HepG2 (cell line): ENCODE data around the gene BET1. TPM values are rescaled to one million over a fixed set of nuclear protein-coding genes. Genes with fewer than 3 reads are reported as not detected.

Experiments
- ATAC-seq: fragments of 200-7000 bp; cut with Tn5 transposase; 3 replicates; pipeline ENCODE4 v1.9.1; 2020; ENCODE audit warnings: mild to moderate bottlenecking, moderate library complexity
- BruUV-seq: library from RNA; stranded (reverse); fragments of 400-500 nt; replicated peaks from 2 replicates; lab custom pipeline; 2021; lab: Mats Ljungman, UMichigan
- CTCF ChIA-PET: fragments of 300-600 bp; formaldehyde crosslinking; extraction: SDS; loops from one replicate; lab custom pipeline; 2021; ENCODE audit warnings: low total read pairs, inconsistent platforms, low intra/inter-chr PET ratio; lab: Yijun Ruan, JAX
- POLR2A ChIA-PET: fragments of 350-600 bp; sonication (Branson Sonifier 250); formaldehyde crosslinking; loops from one replicate; lab custom pipeline; 2020; ENCODE audit warnings: antibody characterized with exemption, inconsistent platforms; lab: Yijun Ruan, JAX
- DNase-seq: peaks from one replicate; pipeline ENCODE4 v3.0.0-alpha.2; 2015; ENCODE audit warnings: low spot score
- FAIRE-seq: peaks from 3 replicates; lab custom pipeline; 2011; peaks lifted over from hg19 to GRCh38; lab: Jason Lieb, UNC
- H2AFZ ChIP-seq: one replicate; pipeline ENCODE4 v1.6.1; 2011; ENCODE audit warnings: low read length, inconsistent platforms
- H3K27ac ChIP-seq: fragments of 300-600 bp; 3 replicates; pipeline ENCODE4 v1.8.0; 2011; ENCODE audit warnings: mixed run types, mild to moderate bottlenecking, mixed read lengths, low read length, inconsistent platforms; ENCODE audit not compliant: insufficient read depth; ENCODE audit errors: extremely low read length
- H3K27me3 ChIP-seq, 2 experiments: fragments of 200-600 bp in 1 of 2; 2 replicates in 1 of 2; 3 replicates in 1 of 2; pipeline versions ENCODE4 v1.6.0 to v1.8.0; 2011; ENCODE audit warnings: low read length in 2 of 2, mild to moderate bottlenecking in 2 of 2, moderate library complexity in 2 of 2, inconsistent platforms in 1 of 2; ENCODE audit not compliant: insufficient read depth in 2 of 2, control insufficient read depth in 1 of 2
- H3K36me3 ChIP-seq, 2 experiments: fragments of 200-600 bp in 1 of 2; replicated peaks in 1 of 2; 2 replicates in 1 of 2; 3 replicates in 1 of 2; pipeline versions ENCODE4 v1.5.1 to v1.8.0; 2011; ENCODE audit warnings: low read length in 2 of 2, inconsistent platforms in 1 of 2; ENCODE audit not compliant: insufficient read depth in 2 of 2, control insufficient read depth in 1 of 2
- H3K4me1 ChIP-seq: 2 replicates; pipeline ENCODE4 v1.5.1; 2012; ENCODE audit warnings: low read length, inconsistent platforms; ENCODE audit not compliant: insufficient read depth
- H3K4me2 ChIP-seq: 2 replicates; pipeline ENCODE4 v1.6.0; 2011; ENCODE audit warnings: low read depth, low read length, inconsistent platforms
- H3K4me3 ChIP-seq, 3 experiments: fragments of 200-600 bp in 1 of 3; sonication (generic), shearing (Covaris generic) in 1 of 3; replicated peaks in 1 of 3; 2 replicates each; pipeline ENCODE4 v1.5.1; 2011 to 2016; ENCODE audit warnings: low read length in 3 of 3, inconsistent platforms in 2 of 3, low read depth in 2 of 3, mild to moderate bottlenecking in 2 of 3, control low read depth in 1 of 3, mixed read lengths in 1 of 3; ENCODE audit not compliant: insufficient read depth in 1 of 3
- H3K79me2 ChIP-seq: one replicate; pipeline ENCODE4 v1.6.1; 2011; ENCODE audit warnings: low read length, inconsistent platforms; ENCODE audit not compliant: insufficient read depth
- H3K9ac ChIP-seq: 2 replicates; pipeline ENCODE4 v1.6.0; 2011; ENCODE audit warnings: mild to moderate bottlenecking, low read depth, low read length, inconsistent platforms; ENCODE audit not compliant: insufficient read depth
- H3K9me3 ChIP-seq: 2 replicates; pipeline ENCODE4 v1.5.1; 2012; ENCODE audit warnings: mild to moderate bottlenecking, low read length
- H4K20me1 ChIP-seq: 2 replicates; pipeline ENCODE4 v1.6.0; 2011; ENCODE audit warnings: inconsistent platforms, mild to moderate bottlenecking, low read length, moderate library complexity; ENCODE audit not compliant: insufficient read depth
- ARNTL ChIP-seq: sonication (generic); formaldehyde crosslinking; IDR thresholded peaks from 2 replicates; pipeline ENCODE4 v1.4.0; 2020; ENCODE audit warnings: mild to moderate bottlenecking, missing genetic modification reagents
- BRD4 ChIP-seq: sonication (generic); formaldehyde crosslinking; IDR thresholded peaks from 2 replicates; pipeline ENCODE4 v1.4.0; 2020; ENCODE audit warnings: missing genetic modification reagents
- ETS1 ChIP-seq: sonication (generic); formaldehyde crosslinking; IDR thresholded peaks from 2 replicates; pipeline ENCODE4 v1.4.0; 2020; ENCODE audit warnings: missing genetic modification reagents
- FOSL2 ChIP-seq: sonication (generic); formaldehyde crosslinking; IDR thresholded peaks from 2 replicates; pipeline ENCODE4 v1.4.0; 2020; ENCODE audit warnings: missing genetic modification reagents
- FOXA1 ChIP-seq, 2 experiments: fragments of 450-650 bp in 1 of 2; sonication (generic) in 1 of 2; formaldehyde crosslinking in 1 of 2; IDR thresholded peaks; 2 replicates each; pipeline versions ENCODE4 v1.4.0 to v1.6.1; 2016 to 2020; ENCODE audit warnings: missing genetic modification reagents in 1 of 2
- GABPA ChIP-seq, 2 experiments: IDR thresholded peaks; 2 replicates each; pipeline ENCODE4 v1.6.1; 2011 to 2016; ENCODE audit warnings: low read depth in 2 of 2, low read length in 1 of 2, missing biosample characterization in 1 of 2, missing genetic modification characterization in 1 of 2
- GPN1 ChIP-seq: sonication (generic); formaldehyde crosslinking; IDR thresholded peaks from 2 replicates; pipeline ENCODE4 v1.5.1; 2020; ENCODE audit warnings: missing genetic modification reagents, borderline replicate concordance
- IKZF1 ChIP-seq: fragments of 450-650 bp; IDR thresholded peaks from 2 replicates; pipeline ENCODE4 v1.7.1; 2016
- KAT8 ChIP-seq: IDR thresholded peaks from 2 replicates; pipeline ENCODE4 v1.6.1; 2016; ENCODE audit warnings: missing genetic modification reagents, missing compliant biosample characterization
- KLF9 ChIP-seq: IDR thresholded peaks from 2 replicates; pipeline ENCODE4 v1.6.1; 2016; ENCODE audit warnings: low read depth
- NFKBIZ ChIP-seq: IDR thresholded peaks from 2 replicates; pipeline ENCODE4 v1.6.1; 2018; ENCODE audit warnings: missing genetic modification reagents, missing compliant biosample characterization
- NR2F1 ChIP-seq, 2 experiments: fragments of 450-650 bp in 1 of 2; formaldehyde crosslinking in 1 of 2; IDR thresholded peaks; 2 replicates each; pipeline versions ENCODE4 v1.5.0 to v1.6.1; 2016 to 2020; ENCODE audit warnings: mild to moderate bottlenecking in 1 of 2, missing compliant biosample characterization in 1 of 2, missing genetic modification reagents in 1 of 2, moderate library complexity in 1 of 2
- NR3C1 ChIP-seq: sonication (generic); formaldehyde crosslinking; IDR thresholded peaks from 2 replicates; pipeline ENCODE4 v1.4.0; 2020; ENCODE audit warnings: missing genetic modification reagents
- PTBP1 ChIP-seq: fragments of 200-400 bp; formaldehyde crosslinking; IDR thresholded peaks from 2 replicates; pipeline ENCODE4 v1.6.1; 2018; ENCODE audit warnings: low read length, low read depth; ENCODE audit not compliant: poor library complexity, severe bottlenecking
- SIN3B ChIP-seq: fragments of 150-350 bp; IDR thresholded peaks from 2 replicates; pipeline ENCODE4 v1.6.1; 2014; ENCODE audit warnings: low read length
- SUZ12 ChIP-seq: fragments of 150-350 bp; IDR thresholded peaks from 2 replicates; pipeline ENCODE4 v1.6.1; 2014; ENCODE audit warnings: low read depth, low read length
- SYNCRIP ChIP-seq: fragments of 200-400 bp; formaldehyde crosslinking; IDR thresholded peaks from 2 replicates; pipeline ENCODE4 v1.6.1; 2018; ENCODE audit warnings: mild to moderate bottlenecking, low read depth, low read length; ENCODE audit not compliant: insufficient read depth
- YY1 ChIP-seq: IDR thresholded peaks from 2 replicates; pipeline ENCODE4 v1.6.1; 2011; ENCODE audit warnings: low read length, low read depth, moderate library complexity, mild to moderate bottlenecking; ENCODE audit not compliant: insufficient read depth, insufficient replicate concordance
- ZBTB25 ChIP-seq: IDR thresholded peaks from 2 replicates; pipeline ENCODE4 v1.6.1; 2018; ENCODE audit warnings: missing genetic modification reagents
- ZKSCAN5 ChIP-seq: sonication (generic); formaldehyde crosslinking; IDR thresholded peaks from 2 replicates; pipeline ENCODE4 v1.5.1; 2020; ENCODE audit warnings: mild to moderate bottlenecking, missing genetic modification reagents
- WGBS: methylation state at CpG from one replicate; pipeline ENCODE4 v1.1.6; 2017; ENCODE audit warnings: low lambda C conversion rate; 5-methylcytosine and 5-hydroxymethylcytosine counted together
- in situ Hi-C: cut with HindIII; loops from 2 replicates; pipeline ENCODE4 v1.10.0; 2017; ENCODE audit warnings: low pct_unique_long_range_greater_than_20kb; ENCODE audit not compliant: extremely low pct_ligation_motif_present
- intact Hi-C: fragments of 100-400 bp; cut with micrococcal nuclease; formaldehyde crosslinking; loops from one replicate; pipeline ENCODE4 v1.10.0; 2022; ENCODE audit not compliant: unreplicated experiment
- polyA plus RNA-seq, 8 experiments: library from polyadenylated mRNA; depleted of rRNA in 3 of 8; stranded (reverse) in 7 of 8; unstranded in 1 of 8; fragments of >200 nt; fragmentation: Illumina TruSeq in 4 of 8; extraction: Trizol in 4 of 8; gene quantifications; 2 replicates each; pipeline versions ENCODE4 v1.2.1 to v1.2.3, GENCODE V29; 2011 to 2016; ENCODE audit warnings: low read depth in 4 of 8, missing spikeins in 1 of 8, mixed read lengths in 1 of 8; ENCODE audit not compliant: insufficient read depth in 1 of 8
- total RNA-seq, 5 experiments: library from RNA; depleted of rRNA; stranded (reverse); fragments of >200 nt; fragmentation: Illumina TruSeq; extraction: Trizol; gene quantifications; 2 replicates each; pipeline ENCODE4 v1.2.3, GENCODE V29; 2016; ENCODE audit warnings: low read depth in 1 of 5

The BET1 gene
- total and polyA plus RNA-seq, 2 of the 13 experiments (the other 11 are each of a cell fraction or from before 2014, with no cell fraction given), result 23.8 to 33.7 TPM

- ATAC-seq (no peak), DNase-seq (no peak), FAIRE-seq (no peak)
- Histone ChIP-seq H3K9ac (no peak overlapping the region), H3K4me2 (no peak overlapping the region), H3K36me3 (peaks cover 1 to 3% of the 10 kb centered on the region in 2 experiments; a peak in 1 of 5 replicates), H3K27ac (no peak overlapping the region), H3K79me2 (no peaks in the 10 kb centered on the region), H3K4me1 (no peaks in the 10 kb centered on the region), H3K27me3 (no peaks in the 10 kb centered on the region), H3K9me3 (no peaks in the 10 kb centered on the region), H4K20me1 (no peaks in the 10 kb centered on the region), H3K4me3 (no peak overlapping the region), H2AFZ (no peak overlapping the region)
- WGBS, result 93% methylated on average over 3 of the region's 3 CpGs
- in situ Hi-C loops, result no loop called here
- ChIA-PET CTCF (no interaction called here), POLR2A (no interaction called here)
- intact Hi-C loops, result no loop called here
- TF ChIP-seq ZBTB25 (CRISPR knock-in tag) (no peak), IKZF1 (no peak), GABPA (IDR thresholded peaks at IDR 0.05; ENCODE audit: low read depth, low read length) (no peak), GABPA (CRISPR knock-in tag; IDR thresholded peaks at IDR 0.05; ENCODE audit: low read depth) (no peak), SYNCRIP (no peak), NR3C1 (CRISPR knock-in tag) (no peak), KAT8 (no peak)
- no TSS peak for BruUV-seq
These were observed 16.9 kb downstream of the BET1 start for GRCh38 chr7:93987297-93987696.

GRCh38 chr7:93985101-93985500 lies 19.1 kb downstream of the BET1 start:
- intact Hi-C loops, result no loop called here
- Histone ChIP-seq H2AFZ (no peak overlapping the region), H3K4me2 (no peak overlapping the region), H3K9ac (no peak overlapping the region), H3K27me3 (no peaks in the 10 kb centered on the region), H3K4me3 (no peak overlapping the region), H3K36me3 (no peaks in the 10 kb centered on the region), H3K27ac (no peak overlapping the region), H3K79me2 (no peaks in the 10 kb centered on the region), H3K4me1 (no peaks in the 10 kb centered on the region), H3K9me3 (no peaks in the 10 kb centered on the region), H4K20me1 (no peaks in the 10 kb centered on the region)
- in situ Hi-C loops, result no loop called here
- no peak for DNase-seq
- ChIA-PET CTCF (no interaction called here), POLR2A (no interaction called here)
- BruUV-seq, result no TSS peak
- WGBS, result 85% methylated on average over 1 of the region's 1 CpG
- no peak for FAIRE-seq
- ATAC-seq, result no peak
- TF ChIP-seq PTBP1 (no peak), SIN3B (no peak), ARNTL (CRISPR knock-in tag) (no peak), NR2F1 (CRISPR knock-in tag; IDR thresholded peaks at IDR 0.05) (no peak), FOXA1 (IDR thresholded peaks at IDR 0.05) (no peak), FOXA1 (CRISPR knock-in tag; IDR thresholded peaks at IDR 0.05) (no peak), ETS1 (CRISPR knock-in tag) (no peak), SUZ12 (no peak), YY1 (no peak), ZKSCAN5 (CRISPR knock-in tag) (no peak), NFKBIZ (CRISPR knock-in tag) (no peak), BRD4 (CRISPR knock-in tag) (no peak), KLF9 (CRISPR knock-in tag) (no peak), FOSL2 (CRISPR knock-in tag) (no peak), GPN1 (CRISPR knock-in tag) (no peak)
